PC-3 (cell line): ENCODE data around the gene RUFY3. TPM values are rescaled to one million over a fixed set of nuclear protein-coding genes. Genes with fewer than 3 reads are reported as not detected.

Source experiments
- ATAC-seq: fragments of 200-7000 bp; cut with Tn5 transposase; 2 replicates; pipeline ENCODE4 v1.9.1; 2020; ENCODE audit warnings: mild to moderate bottlenecking, moderate library complexity
- BruUV-seq: library from RNA; stranded (reverse); fragments of 400-500 nt; replicated peaks from 2 replicates; lab custom pipeline; 2021; lab: Mats Ljungman, UMichigan
- CTCF ChIA-PET: fragments of 300-600 bp; sonication (Branson Sonifier 250); formaldehyde crosslinking; loops from one replicate; lab custom pipeline; 2022; ENCODE audit warnings: antibody characterized with exemption; lab: Charles Lee
- POLR2A ChIA-PET: fragments of 300-600 bp; sonication (Branson Sonifier 250); formaldehyde crosslinking; loops from one replicate; lab custom pipeline; 2022; ENCODE audit warnings: antibody characterized with exemption; ENCODE audit not compliant: unreplicated experiment; lab: Charles Lee
- DNase-seq: peaks from one replicate; pipeline ENCODE4 v3.0.0-alpha.2; 2015
- H2AFZ ChIP-seq: fragments of 300-600 bp; sonication (generic); 2 replicates; pipeline ENCODE4 v1.6.0; 2016; ENCODE audit warnings: antibody characterized with exemption, low read length
- H3F3A ChIP-seq: fragments of 300-600 bp; sonication (generic); one replicate; pipeline ENCODE4 v1.6.0; 2017; ENCODE audit warnings: antibody characterized with exemption, low read length, control low read depth, mild to moderate bottlenecking; ENCODE audit not compliant: unreplicated experiment
- H3K27ac ChIP-seq: fragments of 300-600 bp; sonication (generic); 2 replicates; pipeline ENCODE4 v1.5.1; 2016; ENCODE audit warnings: mild to moderate bottlenecking, low read length
- H3K27me3 ChIP-seq: fragments of 300-600 bp; sonication (generic); 2 replicates; pipeline ENCODE4 v1.6.1; 2016; ENCODE audit warnings: low read length, mixed read lengths
- H3K36me3 ChIP-seq: fragments of 300-600 bp; sonication (generic); 2 replicates; pipeline ENCODE4 v1.6.1; 2016; ENCODE audit warnings: low read depth, mixed run types, low read length, mixed read lengths
- H3K4me1 ChIP-seq: fragments of 300-600 bp; sonication (generic); 2 replicates; pipeline ENCODE4 v1.5.1; 2016; ENCODE audit warnings: low read length; ENCODE audit not compliant: insufficient read depth
- H3K4me2 ChIP-seq: fragments of 300-600 bp; sonication (generic); 2 replicates; pipeline ENCODE4 v1.6.0; 2016; ENCODE audit warnings: low read length
- H3K4me3 ChIP-seq: fragments of 300-600 bp; sonication (generic); 2 replicates; pipeline ENCODE4 v1.5.1; 2016; ENCODE audit warnings: mild to moderate bottlenecking, low read length, mixed read lengths
- H3K79me2 ChIP-seq: fragments of 300-600 bp; sonication (generic); 2 replicates; pipeline ENCODE4 v1.6.1; 2017; ENCODE audit warnings: low read length, mixed read lengths
- H3K9ac ChIP-seq: fragments of 300-600 bp; sonication (generic); 2 replicates; pipeline ENCODE4 v1.6.0; 2016; ENCODE audit warnings: mild to moderate bottlenecking, low read length
- H3K9me2 ChIP-seq: fragments of 300-600 bp; sonication (generic); replicated peaks from 2 replicates; pipeline ENCODE4 v1.6.1; 2016; ENCODE audit warnings: mixed run types, low read length, mixed read lengths
- H3K9me3 ChIP-seq: fragments of 300-600 bp; sonication (generic); 2 replicates; pipeline ENCODE4 v1.6.1; 2016; ENCODE audit warnings: low read length, mixed read lengths
- H4K20me1 ChIP-seq: fragments of 300-600 bp; sonication (generic); 2 replicates; pipeline ENCODE4 v1.6.1; 2016; ENCODE audit warnings: low read length, mixed read lengths
- EZH2 ChIP-seq: fragments of 300-600 bp; sonication (generic); IDR thresholded peaks from one replicate; pipeline ENCODE4 v1.6.1; 2017; ENCODE audit warnings: antibody characterized with exemption, mild to moderate bottlenecking, low read length; ENCODE audit not compliant: unreplicated experiment
- EZH2phosphoT487 ChIP-seq: fragments of 300-600 bp; sonication (generic); IDR thresholded peaks from 2 replicates; pipeline ENCODE4 v1.6.1; 2018; ENCODE audit warnings: mild to moderate bottlenecking, antibody characterized with exemption, low read length, borderline replicate concordance
- intact Hi-C: fragments of 100-400 bp; cut with micrococcal nuclease; formaldehyde crosslinking; loops from 2 replicates; pipeline ENCODE4 v1.9.0; 2023
- total RNA-seq: library from RNA; depleted of rRNA; stranded (reverse); fragments of >200 nt; gene quantifications from 2 replicates; pipeline ENCODE4 v1.2.3, GENCODE V29; 2014
- TF ChIP-seq, protein P1 (sequence below): fragments of 300-600 bp; sonication (generic); conservative IDR thresholded peaks from 2 replicates; pipeline ENCODE4 v1.5.1; 2017; ENCODE audit warnings: antibody characterized with exemption, low read depth, mild to moderate bottlenecking, low read length

RUFY3 gene
- total RNA-seq, 1 experiment from 2014 or later: 25.6 TPM

DNA sequence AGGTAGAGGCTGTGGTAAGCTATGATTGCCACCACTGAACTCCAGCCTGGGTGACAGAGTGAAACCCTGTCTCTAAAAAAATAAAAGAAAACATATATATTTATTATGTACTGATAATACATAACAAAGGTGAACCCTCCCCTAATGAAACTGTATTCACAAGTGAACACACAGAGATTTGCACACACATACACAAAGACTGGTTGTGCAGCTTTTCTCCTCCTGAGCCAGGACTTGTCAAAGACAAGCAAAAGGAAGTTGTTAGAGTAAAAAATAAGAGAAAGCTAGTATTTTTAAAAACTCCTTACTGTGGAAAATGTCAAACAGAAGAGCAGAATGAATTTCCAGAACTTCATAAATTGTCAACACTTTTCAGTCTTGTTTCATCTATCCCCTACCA lies 119.4 kb downstream of the RUFY3 start:
- POLR2A ChIA-PET: interaction anchor here (0.6 kb wide), 2 partner anchors 135 to 257 kb away, joined by 3 read pairs; no protein-coding TSS in a partner anchor
- Histone ChIP-seq H3K9me2 (no peaks in the 10 kb centered on the region), H3K4me3 (no peak overlapping the region), H3K4me1 (peaks cover 8% of the 10 kb centered on the region), H2AFZ (no peak overlapping the region), H3K79me2 (peaks cover 34% of the 10 kb centered on the region), H3K27me3 (no peaks in the 10 kb centered on the region), H3K9me3 (no peaks in the 10 kb centered on the region), H4K20me1 (peaks cover 24% of the 10 kb centered on the region), H3K4me2 (no peak overlapping the region), H3K27ac (no peak overlapping the region), H3F3A (no peaks in the 10 kb centered on the region), H3K36me3 (no peaks in the 10 kb centered on the region), H3K9ac (no peak overlapping the region)
- ATAC-seq (no peak), DNase-seq (no peak)
- CTCF ChIA-PET: no interaction called here
- intact Hi-C loops: no loop called here
- TF ChIP-seq, protein P1, sequence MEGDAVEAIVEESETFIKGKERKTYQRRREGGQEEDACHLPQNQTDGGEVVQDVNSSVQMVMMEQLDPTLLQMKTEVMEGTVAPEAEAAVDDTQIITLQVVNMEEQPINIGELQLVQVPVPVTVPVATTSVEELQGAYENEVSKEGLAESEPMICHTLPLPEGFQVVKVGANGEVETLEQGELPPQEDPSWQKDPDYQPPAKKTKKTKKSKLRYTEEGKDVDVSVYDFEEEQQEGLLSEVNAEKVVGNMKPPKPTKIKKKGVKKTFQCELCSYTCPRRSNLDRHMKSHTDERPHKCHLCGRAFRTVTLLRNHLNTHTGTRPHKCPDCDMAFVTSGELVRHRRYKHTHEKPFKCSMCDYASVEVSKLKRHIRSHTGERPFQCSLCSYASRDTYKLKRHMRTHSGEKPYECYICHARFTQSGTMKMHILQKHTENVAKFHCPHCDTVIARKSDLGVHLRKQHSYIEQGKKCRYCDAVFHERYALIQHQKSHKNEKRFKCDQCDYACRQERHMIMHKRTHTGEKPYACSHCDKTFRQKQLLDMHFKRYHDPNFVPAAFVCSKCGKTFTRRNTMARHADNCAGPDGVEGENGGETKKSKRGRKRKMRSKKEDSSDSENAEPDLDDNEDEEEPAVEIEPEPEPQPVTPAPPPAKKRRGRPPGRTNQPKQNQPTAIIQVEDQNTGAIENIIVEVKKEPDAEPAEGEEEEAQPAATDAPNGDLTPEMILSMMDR: no peak
- BruUV-seq: no TSS peak

DNA sequence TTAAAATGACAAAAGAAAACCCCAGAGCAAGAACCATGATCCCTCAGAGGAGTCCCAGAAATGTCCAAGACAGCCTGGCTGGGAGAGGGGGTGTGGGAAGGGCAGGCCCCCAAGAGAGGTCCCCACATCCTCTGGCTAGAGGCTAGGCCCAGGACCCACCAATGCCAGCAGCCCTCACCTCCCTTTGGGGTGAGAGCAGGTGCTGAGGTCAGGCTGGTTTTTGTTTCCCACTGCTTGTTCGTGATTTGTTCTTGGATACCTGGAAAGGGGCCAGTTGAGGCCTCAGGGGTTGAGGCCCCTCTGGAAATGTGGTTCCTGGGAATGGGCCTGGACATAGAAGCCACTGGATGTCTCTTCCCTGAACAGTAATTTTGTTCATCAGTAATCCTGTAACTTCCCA lies 120.2 kb downstream of the RUFY3 start:
- ChIA-PET CTCF (no interaction called here), POLR2A (no interaction called here)
- TF ChIP-seq, protein P1: no peak
- TF ChIP-seq EZH2 (no peak), EZH2phosphoT487 (no peak)
- Histone ChIP-seq H3K27ac (no peak overlapping the region), H3K4me2 (no peak overlapping the region), H3K9ac (no peak overlapping the region), H2AFZ (no peak overlapping the region), H3K4me3 (no peak overlapping the region), H3K36me3 (no peaks in the 10 kb centered on the region), H4K20me1 (peaks cover 16% of the 10 kb centered on the region), H3K9me2 (no peaks in the 10 kb centered on the region), H3K27me3 (no peaks in the 10 kb centered on the region), H3F3A (no peaks in the 10 kb centered on the region), H3K9me3 (no peaks in the 10 kb centered on the region), H3K79me2 (peaks cover 27% of the 10 kb centered on the region), H3K4me1 (peaks cover under 1% of the 10 kb centered on the region)
- no peak for ATAC-seq
- no peak for DNase-seq
- no TSS peak for BruUV-seq
- intact Hi-C loops: no loop called here

DNA sequence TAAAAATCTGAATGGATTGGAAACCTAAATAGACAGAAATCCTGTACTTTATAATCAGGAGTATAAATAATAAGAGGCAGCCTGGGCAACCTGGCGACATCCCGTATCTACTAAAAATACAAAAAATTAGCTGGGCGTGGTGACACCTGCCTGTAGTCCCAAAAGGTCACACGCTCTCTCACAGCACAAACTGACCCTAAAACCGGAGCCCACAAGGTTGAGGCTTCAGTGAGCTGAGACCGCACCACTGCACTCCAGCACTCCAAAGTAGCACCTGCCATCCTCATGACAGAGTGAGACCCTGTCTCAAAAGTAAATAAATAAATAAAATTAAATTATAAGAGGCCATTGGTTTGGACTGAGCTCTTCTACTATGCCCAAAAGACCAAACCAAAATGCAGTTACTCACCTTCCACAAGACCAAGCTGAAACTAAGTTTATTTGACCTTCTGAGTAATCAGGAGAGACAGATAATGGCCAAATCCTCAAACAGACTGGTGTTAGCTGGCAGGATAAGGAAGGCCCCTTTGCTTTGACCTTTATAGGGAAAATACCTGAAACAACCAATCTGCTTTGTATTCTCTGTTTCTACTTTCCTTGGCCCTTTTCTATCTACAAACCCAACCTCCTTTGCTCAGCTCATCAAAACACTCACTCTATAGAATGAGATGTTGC lies 121.1 kb downstream of the RUFY3 start:
- no TSS peak for BruUV-seq
- CTCF ChIA-PET: interaction anchor here (0.6 to 0.7 kb wide), 2 partner anchors 55 to 482 kb away, joined by 3 to 4 read pairs; no protein-coding TSS in a partner anchor
- peaks cover 10% of the 10 kb centered on the region for H4K20me1 ChIP-seq

More for the DNA sequence above, 121.1 kb downstream of the RUFY3 start:
- no peak overlapping the region for H3K4me3 ChIP-seq
- no peaks in the 10 kb centered on the region for H3K27me3 ChIP-seq
- peaks cover 18% of the 10 kb centered on the region for H3K79me2 ChIP-seq
- H3K27ac ChIP-seq: no peak overlapping the region
- TF ChIP-seq EZH2phosphoT487 (no peak), EZH2 (no peak)
- TF ChIP-seq, protein P1: no peak
- H3K9me2 ChIP-seq: no peaks in the 10 kb centered on the region
- no peaks in the 10 kb centered on the region for H3F3A ChIP-seq
- POLR2A ChIA-PET: no interaction called here
- no peak overlapping the region for H2AFZ ChIP-seq
- H3K9ac ChIP-seq: no peak overlapping the region
- DNase-seq (peak; percentile 30), ATAC-seq (no peak)
- H3K4me2 ChIP-seq: no peak overlapping the region
- intact Hi-C loops: no loop called here
- H3K9me3 ChIP-seq: no peaks in the 10 kb centered on the region
- no peaks in the 10 kb centered on the region for H3K36me3 ChIP-seq
- H3K4me1 ChIP-seq: no peaks in the 10 kb centered on the region
